Measurements from ENCODE around the gene RELL2.

DNA sequence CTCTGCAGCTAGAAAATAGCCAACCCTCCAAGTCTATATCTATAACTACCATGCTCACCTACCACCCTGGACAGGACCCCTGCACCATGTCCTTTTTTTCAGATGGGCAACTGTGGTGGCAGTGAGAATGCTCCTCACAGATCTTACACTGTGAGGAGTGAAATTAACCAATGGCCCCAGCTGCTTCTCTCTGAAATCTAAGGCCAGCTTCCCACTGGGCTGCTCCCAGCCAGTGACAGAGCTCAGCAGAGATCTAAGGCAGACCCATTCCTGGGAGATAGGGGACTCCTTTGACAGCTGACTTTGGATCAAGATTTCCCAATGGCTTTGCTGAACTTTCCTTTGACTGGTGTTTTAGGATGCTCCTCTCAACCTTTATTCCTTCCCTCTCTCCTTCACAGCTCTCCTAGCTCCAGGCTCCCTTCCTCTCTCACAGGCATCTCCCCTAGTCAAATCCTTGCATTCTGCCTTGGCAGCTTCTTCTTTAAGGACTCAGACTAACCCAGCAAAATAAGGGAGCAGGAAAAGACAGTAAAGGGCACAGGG, 46.9 kb downstream of the RELL2 start:
- TF ChIP-seq EZH2 (IDR thresholded peaks at IDR 0.05; ENCODE audit: borderline replicate concordance, low read length): no peak
- TF ChIP-seq, protein P1, sequence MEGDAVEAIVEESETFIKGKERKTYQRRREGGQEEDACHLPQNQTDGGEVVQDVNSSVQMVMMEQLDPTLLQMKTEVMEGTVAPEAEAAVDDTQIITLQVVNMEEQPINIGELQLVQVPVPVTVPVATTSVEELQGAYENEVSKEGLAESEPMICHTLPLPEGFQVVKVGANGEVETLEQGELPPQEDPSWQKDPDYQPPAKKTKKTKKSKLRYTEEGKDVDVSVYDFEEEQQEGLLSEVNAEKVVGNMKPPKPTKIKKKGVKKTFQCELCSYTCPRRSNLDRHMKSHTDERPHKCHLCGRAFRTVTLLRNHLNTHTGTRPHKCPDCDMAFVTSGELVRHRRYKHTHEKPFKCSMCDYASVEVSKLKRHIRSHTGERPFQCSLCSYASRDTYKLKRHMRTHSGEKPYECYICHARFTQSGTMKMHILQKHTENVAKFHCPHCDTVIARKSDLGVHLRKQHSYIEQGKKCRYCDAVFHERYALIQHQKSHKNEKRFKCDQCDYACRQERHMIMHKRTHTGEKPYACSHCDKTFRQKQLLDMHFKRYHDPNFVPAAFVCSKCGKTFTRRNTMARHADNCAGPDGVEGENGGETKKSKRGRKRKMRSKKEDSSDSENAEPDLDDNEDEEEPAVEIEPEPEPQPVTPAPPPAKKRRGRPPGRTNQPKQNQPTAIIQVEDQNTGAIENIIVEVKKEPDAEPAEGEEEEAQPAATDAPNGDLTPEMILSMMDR (conservative IDR thresholded peaks at IDR 0.05 in 1 of 2, IDR thresholded peaks at IDR 0.05 in 1 of 2; ENCODE audit: extremely low read depth in 1 of 2, insufficient read depth in 1 of 2, low read depth in 1 of 2, low read length in 2 of 2): no peak
